SK-N-MC (cell line): ENCODE data around the gene FUT3.
"Not testable (repeated sequence)": the region's sequence is repeated elsewhere in the genome, so short reads cannot be mapped to it uniquely, and the experiment has no call there.

Source experiments
- EZH2 ChIP-seq: fragments of 200-600 bp; sonication (generic); IDR thresholded peaks from one replicate; pipeline ENCODE4 v1.6.1; 2017; ENCODE audit warnings: antibody characterized with exemption
- POLR2AphosphoS5 ChIP-seq: IDR thresholded peaks from 2 replicates; pipeline ENCODE4 v1.6.1; 2012; ENCODE audit warnings: mild to moderate bottlenecking, low read depth, low read length, borderline replicate concordance

GRCh38 chr19:5855151-5855550, 3.9 kb upstream of the FUT3 start:
- not testable (repeated sequence) for TF ChIP-seq EZH2, POLR2AphosphoS5
